ENCODE data around the gene TARS1. TPM values are rescaled to one million over a fixed set of nuclear protein-coding genes. Genes with fewer than 3 reads are reported as not detected.

The TARS1 gene
- total and polyA plus RNA-seq, 2 of the 8 experiments (the other 6 are each of a cell fraction or from before 2014, with no cell fraction given) = 94.4 to 445 TPM

GRCh38 chr5:33474004-33474403 is 33.2 kb downstream of the TARS1 start (continued):
- TF ChIP-seq FOSL1 (IDR thresholded peaks at IDR 0.05; ENCODE audit: insufficient read depth, low read depth, low read length) (no peak), RNF2 (IDR thresholded peaks at IDR 0.05; ENCODE audit: borderline replicate concordance, low read depth, low read length, missing control alignments, poor library complexity, severe bottlenecking) (no peak), USF2 (IDR thresholded peaks at IDR 0.05; ENCODE audit: low read length) (no peak), CTBP2 (IDR thresholded peaks at IDR 0.05; ENCODE audit: borderline replicate concordance, insufficient read depth, insufficient read length, low read length) (no peak)
